ENCODE data around the gene TDP1.

Gene TDP1

DNA sequence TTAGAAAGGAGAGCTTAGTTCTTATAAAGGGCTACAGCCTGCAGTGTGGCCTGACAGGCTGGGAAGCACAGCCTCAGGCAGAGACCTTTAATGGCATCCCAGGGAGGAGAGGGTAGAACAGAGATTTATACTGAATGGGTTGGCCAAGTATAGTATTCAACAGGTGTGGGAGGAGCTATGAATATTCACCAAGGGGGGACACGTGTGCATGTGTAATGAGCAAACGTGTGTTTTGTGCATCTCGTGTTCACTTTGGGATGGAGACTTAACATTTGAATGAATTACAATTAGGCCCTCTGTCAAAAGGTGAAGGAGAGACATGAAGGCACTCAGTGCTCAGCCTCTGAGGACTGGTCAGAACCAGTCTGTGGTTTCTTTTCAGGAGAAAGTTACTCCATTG lies 5.2 kb downstream of the TDP1 start:
- ATAC-seq, result no peak
- no peak for TF ChIP-seq PPARA (CRISPR knock-in tag; IDR thresholded peaks at IDR 0.05; ENCODE audit: borderline replicate concordance)
- TF ChIP-seq TCF4 (CRISPR knock-in tag; IDR thresholded peaks at IDR 0.05; ENCODE audit: borderline replicate concordance), result no peak
- TF ChIP-seq OSR1 (CRISPR knock-in tag; IDR thresholded peaks at IDR 0.05), result no peak
- no peak for TF ChIP-seq BACH2 (CRISPR knock-in tag; IDR thresholded peaks at IDR 0.05; ENCODE audit: borderline replicate concordance)
- no peak for TF ChIP-seq TOX (CRISPR knock-in tag; IDR thresholded peaks at IDR 0.05; ENCODE audit: borderline replicate concordance)
- TF ChIP-seq CSDC2 (CRISPR knock-in tag; IDR thresholded peaks at IDR 0.05), result no peak
- TF ChIP-seq, protein P1, sequence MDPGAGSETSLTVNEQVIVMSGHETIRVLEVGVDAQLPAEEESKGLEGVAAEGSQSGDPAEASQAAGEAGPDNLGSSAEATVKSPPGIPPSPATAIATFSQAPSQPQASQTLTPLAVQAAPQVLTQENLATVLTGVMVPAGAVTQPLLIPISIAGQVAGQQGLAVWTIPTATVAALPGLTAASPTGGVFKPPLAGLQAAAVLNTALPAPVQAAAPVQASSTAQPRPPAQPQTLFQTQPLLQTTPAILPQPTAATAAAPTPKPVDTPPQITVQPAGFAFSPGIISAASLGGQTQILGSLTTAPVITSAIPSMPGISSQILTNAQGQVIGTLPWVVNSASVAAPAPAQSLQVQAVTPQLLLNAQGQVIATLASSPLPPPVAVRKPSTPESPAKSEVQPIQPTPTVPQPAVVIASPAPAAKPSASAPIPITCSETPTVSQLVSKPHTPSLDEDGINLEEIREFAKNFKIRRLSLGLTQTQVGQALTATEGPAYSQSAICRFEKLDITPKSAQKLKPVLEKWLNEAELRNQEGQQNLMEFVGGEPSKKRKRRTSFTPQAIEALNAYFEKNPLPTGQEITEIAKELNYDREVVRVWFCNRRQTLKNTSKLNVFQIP (CRISPR knock-in tag; IDR thresholded peaks at IDR 0.05; ENCODE audit: borderline replicate concordance, low read depth), result no peak
- no peak for TF ChIP-seq ARNTL (CRISPR knock-in tag; IDR thresholded peaks at IDR 0.05; ENCODE audit: borderline replicate concordance, low read depth)
- no peak for TF ChIP-seq RARB (CRISPR knock-in tag; IDR thresholded peaks at IDR 0.05)
- TF ChIP-seq ZNF565 (CRISPR knock-in tag; conservative IDR thresholded peaks at IDR 0.05; ENCODE audit: low read depth), result no peak
- TF ChIP-seq, protein P2, sequence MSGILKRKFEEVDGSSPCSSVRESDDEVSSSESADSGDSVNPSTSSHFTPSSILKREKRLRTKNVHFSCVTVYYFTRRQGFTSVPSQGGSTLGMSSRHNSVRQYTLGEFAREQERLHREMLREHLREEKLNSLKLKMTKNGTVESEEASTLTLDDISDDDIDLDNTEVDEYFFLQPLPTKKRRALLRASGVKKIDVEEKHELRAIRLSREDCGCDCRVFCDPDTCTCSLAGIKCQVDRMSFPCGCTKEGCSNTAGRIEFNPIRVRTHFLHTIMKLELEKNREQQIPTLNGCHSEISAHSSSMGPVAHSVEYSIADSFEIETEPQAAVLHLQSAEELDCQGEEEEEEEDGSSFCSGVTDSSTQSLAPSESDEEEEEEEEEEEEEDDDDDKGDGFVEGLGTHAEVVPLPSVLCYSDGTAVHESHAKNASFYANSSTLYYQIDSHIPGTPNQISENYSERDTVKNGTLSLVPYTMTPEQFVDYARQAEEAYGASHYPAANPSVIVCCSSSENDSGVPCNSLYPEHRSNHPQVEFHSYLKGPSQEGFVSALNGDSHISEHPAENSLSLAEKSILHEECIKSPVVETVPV (CRISPR knock-in tag; IDR thresholded peaks at IDR 0.05), result no peak
- no peak for TF ChIP-seq ZFP30 (CRISPR knock-in tag; IDR thresholded peaks at IDR 0.05)
- TF ChIP-seq ESRRG (CRISPR knock-in tag; IDR thresholded peaks at IDR 0.05), result no peak
- TF ChIP-seq, protein P3, sequence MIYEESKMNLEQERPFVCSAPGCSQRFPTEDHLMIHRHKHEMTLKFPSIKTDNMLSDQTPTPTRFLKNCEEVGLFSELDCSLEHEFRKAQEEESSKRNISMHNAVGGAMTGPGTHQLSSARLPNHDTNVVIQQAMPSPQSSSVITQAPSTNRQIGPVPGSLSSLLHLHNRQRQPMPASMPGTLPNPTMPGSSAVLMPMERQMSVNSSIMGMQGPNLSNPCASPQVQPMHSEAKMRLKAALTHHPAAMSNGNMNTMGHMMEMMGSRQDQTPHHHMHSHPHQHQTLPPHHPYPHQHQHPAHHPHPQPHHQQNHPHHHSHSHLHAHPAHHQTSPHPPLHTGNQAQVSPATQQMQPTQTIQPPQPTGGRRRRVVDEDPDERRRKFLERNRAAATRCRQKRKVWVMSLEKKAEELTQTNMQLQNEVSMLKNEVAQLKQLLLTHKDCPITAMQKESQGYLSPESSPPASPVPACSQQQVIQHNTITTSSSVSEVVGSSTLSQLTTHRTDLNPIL (CRISPR knock-in tag; IDR thresholded peaks at IDR 0.05; ENCODE audit: low read depth), result no peak
- TF ChIP-seq ISL1 (CRISPR knock-in tag; IDR thresholded peaks at IDR 0.05), result no peak
- TF ChIP-seq, protein P4, sequence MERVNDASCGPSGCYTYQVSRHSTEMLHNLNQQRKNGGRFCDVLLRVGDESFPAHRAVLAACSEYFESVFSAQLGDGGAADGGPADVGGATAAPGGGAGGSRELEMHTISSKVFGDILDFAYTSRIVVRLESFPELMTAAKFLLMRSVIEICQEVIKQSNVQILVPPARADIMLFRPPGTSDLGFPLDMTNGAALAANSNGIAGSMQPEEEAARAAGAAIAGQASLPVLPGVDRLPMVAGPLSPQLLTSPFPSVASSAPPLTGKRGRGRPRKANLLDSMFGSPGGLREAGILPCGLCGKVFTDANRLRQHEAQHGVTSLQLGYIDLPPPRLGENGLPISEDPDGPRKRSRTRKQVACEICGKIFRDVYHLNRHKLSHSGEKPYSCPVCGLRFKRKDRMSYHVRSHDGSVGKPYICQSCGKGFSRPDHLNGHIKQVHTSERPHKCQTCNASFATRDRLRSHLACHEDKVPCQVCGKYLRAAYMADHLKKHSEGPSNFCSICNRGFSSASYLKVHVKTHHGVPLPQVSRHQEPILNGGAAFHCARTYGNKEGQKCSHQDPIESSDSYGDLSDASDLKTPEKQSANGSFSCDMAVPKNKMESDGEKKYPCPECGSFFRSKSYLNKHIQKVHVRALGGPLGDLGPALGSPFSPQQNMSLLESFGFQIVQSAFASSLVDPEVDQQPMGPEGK (CRISPR knock-in tag; IDR thresholded peaks at IDR 0.05; ENCODE audit: borderline replicate concordance), result no peak
- TF ChIP-seq, protein P5, sequence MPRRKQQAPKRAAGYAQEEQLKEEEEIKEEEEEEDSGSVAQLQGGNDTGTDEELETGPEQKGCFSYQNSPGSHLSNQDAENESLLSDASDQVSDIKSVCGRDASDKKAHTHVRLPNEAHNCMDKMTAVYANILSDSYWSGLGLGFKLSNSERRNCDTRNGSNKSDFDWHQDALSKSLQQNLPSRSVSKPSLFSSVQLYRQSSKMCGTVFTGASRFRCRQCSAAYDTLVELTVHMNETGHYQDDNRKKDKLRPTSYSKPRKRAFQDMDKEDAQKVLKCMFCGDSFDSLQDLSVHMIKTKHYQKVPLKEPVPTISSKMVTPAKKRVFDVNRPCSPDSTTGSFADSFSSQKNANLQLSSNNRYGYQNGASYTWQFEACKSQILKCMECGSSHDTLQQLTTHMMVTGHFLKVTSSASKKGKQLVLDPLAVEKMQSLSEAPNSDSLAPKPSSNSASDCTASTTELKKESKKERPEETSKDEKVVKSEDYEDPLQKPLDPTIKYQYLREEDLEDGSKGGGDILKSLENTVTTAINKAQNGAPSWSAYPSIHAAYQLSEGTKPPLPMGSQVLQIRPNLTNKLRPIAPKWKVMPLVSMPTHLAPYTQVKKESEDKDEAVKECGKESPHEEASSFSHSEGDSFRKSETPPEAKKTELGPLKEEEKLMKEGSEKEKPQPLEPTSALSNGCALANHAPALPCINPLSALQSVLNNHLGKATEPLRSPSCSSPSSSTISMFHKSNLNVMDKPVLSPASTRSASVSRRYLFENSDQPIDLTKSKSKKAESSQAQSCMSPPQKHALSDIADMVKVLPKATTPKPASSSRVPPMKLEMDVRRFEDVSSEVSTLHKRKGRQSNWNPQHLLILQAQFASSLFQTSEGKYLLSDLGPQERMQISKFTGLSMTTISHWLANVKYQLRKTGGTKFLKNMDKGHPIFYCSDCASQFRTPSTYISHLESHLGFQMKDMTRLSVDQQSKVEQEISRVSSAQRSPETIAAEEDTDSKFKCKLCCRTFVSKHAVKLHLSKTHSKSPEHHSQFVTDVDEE (CRISPR knock-in tag; IDR thresholded peaks at IDR 0.05), result no peak
- TF ChIP-seq ZNF70 (CRISPR knock-in tag; IDR thresholded peaks at IDR 0.05), result no peak
- no peak for TF ChIP-seq SNAI2 (CRISPR knock-in tag; IDR thresholded peaks at IDR 0.05)
- TF ChIP-seq ZNF8 (CRISPR knock-in tag; IDR thresholded peaks at IDR 0.05), result no peak

DNA sequence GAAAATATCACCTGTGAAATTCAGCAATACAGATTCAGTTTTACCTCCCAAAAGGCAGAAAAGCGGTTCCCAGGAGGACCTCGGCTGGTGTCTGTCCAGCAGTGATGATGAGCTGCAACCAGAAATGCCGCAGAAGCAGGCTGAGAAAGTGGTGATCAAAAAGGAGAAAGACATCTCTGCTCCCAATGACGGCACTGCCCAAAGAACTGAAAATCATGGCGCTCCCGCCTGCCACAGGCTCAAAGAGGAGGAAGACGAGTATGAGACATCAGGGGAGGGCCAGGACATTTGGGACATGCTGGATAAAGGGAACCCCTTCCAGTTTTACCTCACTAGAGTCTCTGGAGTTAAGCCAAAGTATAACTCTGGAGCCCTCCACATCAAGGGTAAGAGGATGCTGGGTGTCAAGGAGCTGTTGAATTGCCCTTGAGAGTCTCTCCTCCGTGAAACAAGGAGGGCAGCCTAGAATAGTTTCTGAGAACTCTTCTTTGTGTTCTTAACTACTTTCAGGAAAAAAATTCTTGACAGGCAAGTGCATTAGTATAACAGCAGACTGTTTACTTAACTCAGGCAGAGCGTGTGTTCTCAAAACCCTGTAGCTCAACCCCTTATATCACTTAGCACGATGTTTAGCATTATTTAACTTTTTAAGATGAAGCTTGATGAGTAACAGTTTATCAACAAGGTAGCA lies 7.7 kb downstream of the TDP1 start:
- no peak for ATAC-seq
- TF ChIP-seq ARNTL (CRISPR knock-in tag; IDR thresholded peaks at IDR 0.05; ENCODE audit: borderline replicate concordance, low read depth) (no peak), RARB (CRISPR knock-in tag; IDR thresholded peaks at IDR 0.05) (no peak), ZNF70 (CRISPR knock-in tag; IDR thresholded peaks at IDR 0.05) (no peak), CSDC2 (CRISPR knock-in tag; IDR thresholded peaks at IDR 0.05) (no peak), PPARA (CRISPR knock-in tag; IDR thresholded peaks at IDR 0.05; ENCODE audit: borderline replicate concordance) (no peak)

DNA sequence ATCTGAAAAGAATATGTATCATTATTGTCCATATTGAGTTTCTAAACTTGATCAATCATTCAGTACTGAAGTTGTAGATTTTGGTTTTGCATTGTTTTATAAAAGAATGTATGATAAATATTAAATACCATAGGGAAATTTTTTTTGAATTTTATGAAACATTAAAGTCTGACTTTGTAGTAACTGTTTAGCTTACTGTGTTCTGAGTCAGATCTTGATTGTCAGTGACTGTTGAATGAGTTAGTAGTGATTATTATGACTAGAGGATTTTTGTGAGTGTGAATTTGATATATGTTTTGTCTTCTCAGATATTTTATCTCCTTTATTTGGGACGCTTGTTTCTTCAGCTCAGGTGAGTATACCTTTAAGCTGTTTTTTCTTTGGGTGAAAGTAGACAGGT lies 10.1 kb downstream of the TDP1 start:
- ATAC-seq, result no peak
- TF ChIP-seq GLIS3 (CRISPR knock-in tag; IDR thresholded peaks at IDR 0.05) (no peak), ZNF70 (CRISPR knock-in tag; IDR thresholded peaks at IDR 0.05) (no peak), BACH2 (CRISPR knock-in tag; IDR thresholded peaks at IDR 0.05; ENCODE audit: borderline replicate concordance) (no peak)
